ENCODE measurements around the gene TSC2.
A peak's percentile ranks its signal among the peaks of the same experiment; 100 is the strongest.

TSC2 gene

DNA sequence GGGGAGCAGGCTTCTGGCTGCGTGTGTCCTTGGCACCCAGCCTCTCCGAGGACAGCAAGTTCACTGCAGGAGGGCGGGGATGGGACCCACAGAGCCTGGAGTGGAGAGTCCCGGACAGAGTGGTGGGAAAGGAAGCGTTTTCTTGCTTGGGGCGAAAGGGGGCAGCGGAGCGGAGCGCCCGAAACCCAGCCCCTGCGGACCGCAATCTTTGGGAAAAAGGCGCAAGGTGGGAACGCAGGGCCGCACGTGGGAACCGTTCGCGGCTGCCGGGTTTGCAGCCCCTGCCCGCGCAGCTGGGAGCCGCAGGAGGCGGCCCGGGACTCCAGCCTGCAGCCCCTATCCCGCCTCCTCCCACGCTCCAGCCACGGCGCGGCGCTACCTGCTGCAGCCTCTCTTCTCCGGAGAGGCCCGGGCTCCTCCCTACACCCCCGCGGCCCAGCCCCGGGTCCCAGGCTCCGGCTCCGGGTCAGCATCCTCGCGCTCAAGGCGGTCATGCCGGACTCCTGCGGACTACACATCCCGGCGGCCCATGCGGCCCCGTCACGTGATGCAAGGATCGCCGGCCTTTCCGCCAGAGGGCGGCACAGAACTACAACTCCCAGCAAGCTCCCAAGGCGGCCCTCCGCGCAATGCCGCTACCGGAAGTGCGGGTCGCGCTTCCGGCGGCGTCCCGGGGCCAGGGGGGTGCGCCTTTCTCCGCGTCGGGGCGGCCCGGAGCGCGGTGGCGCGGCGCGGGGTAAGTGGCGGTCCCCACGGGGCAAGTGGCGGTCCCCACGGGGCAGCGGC lies at the start of gene TSC2, which contains the start of gene NTHL1:
TSS of gene TSC2 (plus strand) at position 656 of the 786 bp plus-strand sequence. CDS start 631 bp downstream, outside the sequence.
TSS of gene NTHL1 (minus strand) at position 505 of the 786 bp plus-strand sequence. CDS start at position 494, 11 bp downstream.
- H3K27ac ChIP-seq, result peak within 1 kb of the TSS; percentile 80
- TF ChIP-seq ZFX (IDR thresholded peaks at IDR 0.05), result 0 out of 2 replicates have a peak, but pooled peaks have one; percentile 56
- TF ChIP-seq, protein P1, sequence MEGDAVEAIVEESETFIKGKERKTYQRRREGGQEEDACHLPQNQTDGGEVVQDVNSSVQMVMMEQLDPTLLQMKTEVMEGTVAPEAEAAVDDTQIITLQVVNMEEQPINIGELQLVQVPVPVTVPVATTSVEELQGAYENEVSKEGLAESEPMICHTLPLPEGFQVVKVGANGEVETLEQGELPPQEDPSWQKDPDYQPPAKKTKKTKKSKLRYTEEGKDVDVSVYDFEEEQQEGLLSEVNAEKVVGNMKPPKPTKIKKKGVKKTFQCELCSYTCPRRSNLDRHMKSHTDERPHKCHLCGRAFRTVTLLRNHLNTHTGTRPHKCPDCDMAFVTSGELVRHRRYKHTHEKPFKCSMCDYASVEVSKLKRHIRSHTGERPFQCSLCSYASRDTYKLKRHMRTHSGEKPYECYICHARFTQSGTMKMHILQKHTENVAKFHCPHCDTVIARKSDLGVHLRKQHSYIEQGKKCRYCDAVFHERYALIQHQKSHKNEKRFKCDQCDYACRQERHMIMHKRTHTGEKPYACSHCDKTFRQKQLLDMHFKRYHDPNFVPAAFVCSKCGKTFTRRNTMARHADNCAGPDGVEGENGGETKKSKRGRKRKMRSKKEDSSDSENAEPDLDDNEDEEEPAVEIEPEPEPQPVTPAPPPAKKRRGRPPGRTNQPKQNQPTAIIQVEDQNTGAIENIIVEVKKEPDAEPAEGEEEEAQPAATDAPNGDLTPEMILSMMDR (conservative IDR thresholded peaks at IDR 0.05), result no peak; the same call in 1 of the 2 replicates

DNA sequence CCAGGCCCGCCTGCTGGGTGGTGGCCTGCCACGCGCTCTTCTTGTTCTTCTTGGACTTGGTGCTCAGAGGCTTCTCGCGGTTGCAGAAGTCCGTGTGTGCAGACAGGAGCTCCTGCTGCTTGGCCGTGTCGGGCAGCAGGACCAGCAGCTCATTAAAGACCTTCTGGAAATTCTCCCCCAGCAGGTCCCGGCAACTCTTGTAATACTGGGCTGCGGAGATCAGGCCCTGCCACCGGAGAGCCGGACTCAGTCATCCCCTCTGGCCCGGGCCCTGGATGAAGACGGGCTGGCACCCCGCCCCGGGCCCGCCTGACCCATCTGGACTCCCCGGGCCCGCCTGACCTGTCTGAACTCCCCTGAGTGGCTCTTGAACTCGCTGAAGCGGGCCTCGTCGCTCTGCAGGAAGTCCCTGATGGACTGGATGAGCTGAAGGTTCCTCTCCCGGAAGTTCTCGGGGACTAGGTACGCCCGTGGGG lies 49.4 kb upstream of the TSC2 start:
- TF ChIP-seq ZFX (IDR thresholded peaks at IDR 0.05), result no peak
- TF ChIP-seq, protein P1 (conservative IDR thresholded peaks at IDR 0.05), result no peak
- H3K27ac ChIP-seq, result no peak overlapping the region

DNA sequence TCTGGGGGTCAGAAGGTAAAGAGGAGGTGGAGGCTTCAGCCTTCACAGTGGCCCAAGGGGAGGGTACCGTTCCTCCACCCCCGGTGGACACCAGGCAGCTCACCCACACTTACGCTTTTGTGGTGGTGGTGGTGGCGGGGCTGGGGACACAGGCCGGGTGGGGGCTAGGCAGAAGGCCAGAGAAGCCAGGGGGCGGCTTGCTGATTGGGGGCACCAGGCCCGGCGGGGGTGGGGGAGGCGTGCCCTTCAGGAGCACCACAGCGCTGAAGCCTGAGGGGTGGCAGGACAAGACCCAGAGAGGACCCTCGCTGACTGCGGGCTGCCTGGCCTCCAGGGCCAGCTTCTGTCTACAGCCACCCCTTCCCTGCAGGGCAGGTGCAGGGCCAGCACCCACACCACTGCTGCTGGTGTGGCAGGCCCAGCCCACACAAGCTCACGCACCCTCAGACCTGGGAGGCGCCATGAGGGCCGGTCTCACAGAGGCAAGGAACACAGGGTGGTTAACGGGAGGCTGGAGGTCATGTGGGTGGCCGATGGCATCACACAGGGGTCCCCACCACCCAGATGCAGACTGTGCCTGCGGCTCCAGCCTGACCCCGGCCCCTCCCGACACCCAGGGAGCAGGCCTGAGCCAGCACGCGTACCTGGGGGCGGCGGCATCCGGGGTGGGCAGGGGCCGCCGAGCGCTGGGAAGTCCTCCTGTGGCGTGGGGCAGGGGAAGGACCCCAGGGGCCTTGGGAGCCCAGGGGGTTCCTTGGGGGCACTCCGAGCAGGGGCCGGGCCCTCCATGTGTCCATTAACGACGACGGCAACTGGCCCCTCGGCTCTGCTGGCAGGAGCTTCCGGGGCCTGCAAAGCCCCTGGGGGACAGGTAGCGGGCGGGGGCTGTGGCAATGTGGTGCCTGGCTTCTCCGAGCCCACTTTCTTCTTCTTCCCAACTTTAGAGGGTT lies 48.7 kb upstream of the TSC2 start:
- TF ChIP-seq, protein P1 (conservative IDR thresholded peaks at IDR 0.05), result no peak
- TF ChIP-seq ZFX (IDR thresholded peaks at IDR 0.05), result no peak
- H3K27ac ChIP-seq, result no peak overlapping the region

DNA sequence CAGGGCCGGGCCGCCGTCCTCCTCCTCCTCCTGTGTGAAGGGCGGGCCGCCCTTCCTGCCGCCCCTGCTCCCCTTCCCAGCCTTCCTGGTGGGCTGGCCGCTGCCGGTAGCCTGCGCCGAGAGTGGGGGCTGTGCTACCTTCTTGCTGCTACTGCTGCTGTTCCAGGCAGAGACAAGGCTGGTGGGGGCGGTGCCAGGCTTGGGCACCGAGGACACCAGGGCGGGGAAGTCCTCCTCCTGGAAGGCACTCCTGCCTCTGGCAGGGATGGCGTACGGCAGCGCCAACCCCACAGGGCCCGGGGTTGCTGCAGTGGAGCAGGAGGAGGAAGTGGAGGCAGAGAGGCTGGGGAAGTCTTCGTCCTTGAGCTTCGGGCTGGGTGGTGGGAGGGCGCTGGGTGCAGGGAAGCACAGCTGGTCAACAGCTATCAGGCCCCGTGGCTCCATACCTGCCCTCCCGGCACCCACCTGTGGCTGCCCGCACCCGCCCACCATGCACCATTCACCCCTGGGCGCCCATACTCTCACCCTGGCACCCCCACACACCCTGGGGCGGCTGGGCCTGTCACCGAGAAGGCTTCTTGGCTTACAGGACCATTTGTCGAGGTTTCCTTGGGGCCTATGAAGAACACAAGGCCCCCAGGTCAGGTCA lies 47.8 kb upstream of the TSC2 start:
- H3K27ac ChIP-seq, result no peak overlapping the region
- TF ChIP-seq ZFX (IDR thresholded peaks at IDR 0.05), result no peak
- TF ChIP-seq, protein P1 (conservative IDR thresholded peaks at IDR 0.05), result no peak

DNA sequence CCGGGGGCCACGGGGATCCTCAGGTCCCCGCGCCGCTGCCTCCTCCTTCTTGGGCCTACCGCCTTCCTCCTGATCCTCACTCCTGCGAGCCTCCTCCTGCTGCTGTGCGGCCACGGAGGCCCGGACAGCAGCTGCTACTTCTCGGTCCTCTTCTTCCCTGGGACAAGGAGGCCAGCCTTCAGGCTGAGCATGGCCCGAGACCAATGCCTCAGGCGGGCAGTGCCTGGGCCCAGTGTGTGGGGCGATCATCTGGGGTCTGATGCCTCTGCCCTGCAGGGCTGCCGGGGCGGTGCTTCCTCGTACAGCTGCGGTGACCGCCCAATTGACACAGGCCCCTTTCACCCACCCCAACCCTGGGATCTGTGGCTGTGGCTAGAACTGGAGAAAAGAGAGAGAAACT lies 46.8 kb upstream of the TSC2 start:
- no peak for TF ChIP-seq ZFX (IDR thresholded peaks at IDR 0.05)
- TF ChIP-seq, protein P1 (conservative IDR thresholded peaks at IDR 0.05), result no peak
- no peak overlapping the region for H3K27ac ChIP-seq

DNA sequence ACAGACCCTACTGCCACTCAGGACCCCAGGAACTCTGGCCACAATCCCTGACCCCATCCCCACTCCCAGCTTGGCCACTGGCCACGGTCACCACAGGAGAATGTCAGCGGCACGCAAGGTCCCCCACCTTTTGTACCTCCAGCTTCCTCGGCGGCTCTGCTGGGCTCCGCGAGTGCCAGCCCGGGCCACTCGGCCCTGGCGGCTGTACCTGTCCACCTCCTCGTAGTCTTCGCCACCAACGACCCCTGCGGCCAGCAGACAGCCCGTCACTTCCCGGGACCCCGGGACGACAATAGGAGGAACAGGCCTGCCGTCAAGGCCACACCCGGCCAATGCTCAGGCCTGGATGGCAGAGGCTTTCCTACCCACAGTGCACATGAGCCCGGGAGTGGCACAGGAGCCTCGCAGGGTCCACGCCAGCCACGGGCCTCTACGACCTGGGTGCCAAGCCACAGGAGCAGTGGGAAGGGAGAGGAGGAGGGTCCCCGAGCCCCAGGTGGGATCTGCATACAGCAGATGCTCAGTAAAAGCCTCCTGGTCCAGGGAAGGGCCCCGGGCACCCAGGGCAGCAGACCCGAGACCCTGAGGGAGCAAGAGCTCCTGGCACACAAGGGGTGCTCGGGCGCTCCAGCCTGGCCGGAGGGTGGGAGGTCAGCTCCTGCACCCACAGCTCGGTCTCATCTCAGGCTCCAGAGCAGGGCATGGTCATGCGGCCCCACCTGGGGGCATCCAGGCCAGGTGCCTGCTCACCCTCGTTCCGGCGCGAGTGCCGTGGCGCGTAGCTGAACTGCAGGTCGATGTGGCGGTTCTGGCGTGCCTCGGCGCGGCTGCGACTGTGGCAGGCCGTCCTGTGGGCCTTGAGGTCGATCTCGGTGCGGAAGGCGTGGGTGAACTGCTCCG lies 46.1 kb upstream of the TSC2 start:
- TF ChIP-seq, protein P1 (conservative IDR thresholded peaks at IDR 0.05), result no peak
- TF ChIP-seq ZFX (IDR thresholded peaks at IDR 0.05), result no peak

More for the DNA sequence above, 46.1 kb upstream of the TSC2 start:
- H3K27ac ChIP-seq, result no peak overlapping the region
